GM21528 (cell line): ENCODE measurements around the gene ANKRD10.
"Not testable (repeated sequence)": the region's sequence is repeated elsewhere in the genome, so short reads cannot be mapped to it uniquely, and the experiment has no call there.

Experiments used
- ATAC-seq: cut with Tn5 transposase; IDR thresholded peaks from one replicate; pipeline ENCODE4 v1.9.1; 2021; ENCODE audit warnings: mild to moderate bottlenecking, moderate library complexity; ENCODE audit not compliant: unreplicated experiment, low FRiP score

The ANKRD10 gene

DNA sequence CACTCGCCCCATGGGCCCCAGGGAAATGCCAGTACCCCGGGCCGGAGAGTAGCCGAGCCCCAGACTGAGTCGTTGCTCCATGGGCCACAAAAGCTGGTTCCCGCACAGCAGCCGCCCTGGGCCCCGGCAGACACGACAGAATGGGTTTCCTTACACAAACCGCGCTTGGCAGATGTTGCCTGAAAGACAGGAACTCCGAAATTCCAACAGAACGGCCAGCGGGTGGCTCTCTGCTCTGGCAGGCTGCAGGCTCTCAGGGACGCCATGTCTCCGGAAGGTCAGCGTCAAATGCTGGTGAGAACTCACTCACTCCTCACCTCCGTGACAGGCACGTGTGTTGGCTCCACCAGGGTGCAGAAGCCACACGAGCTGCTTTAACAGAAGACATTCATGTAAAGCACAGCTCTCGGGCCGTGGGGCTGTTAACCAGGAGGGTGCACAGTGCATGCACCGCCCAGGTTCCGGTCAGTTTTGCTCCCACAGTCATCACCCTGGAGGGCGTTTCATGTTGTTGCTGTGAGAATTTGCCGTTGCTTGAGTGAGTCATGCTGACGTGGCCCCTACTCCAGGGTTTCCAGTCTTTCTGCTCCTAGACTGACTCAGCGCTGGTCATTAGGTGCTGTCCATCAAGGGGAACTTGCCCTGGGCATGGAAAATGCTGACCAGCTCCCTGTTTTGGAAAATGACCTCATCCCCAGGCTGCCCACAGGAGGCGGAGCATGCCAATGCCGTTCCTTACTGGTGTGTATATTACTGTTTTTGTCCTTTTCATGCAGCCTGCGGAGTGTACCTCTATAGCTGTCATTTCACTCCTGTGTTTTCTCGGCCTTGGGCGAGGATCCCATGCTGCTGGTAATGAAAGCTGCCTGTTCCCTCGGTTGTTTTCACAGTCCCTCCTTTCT lies 44.8 kb downstream of the ANKRD10 start:
- ATAC-seq: no peak

- no peak for ATAC-seq
Observed at GRCh38 chr13:110869231-110869804, 45.6 kb downstream of the ANKRD10 start.

- ATAC-seq: no peak
Observed at GRCh38 chr13:110868720-110869119, 46.1 kb downstream of the ANKRD10 start.

- no peak for ATAC-seq
Observed at GRCh38 chr13:110867380-110867779, 47.5 kb downstream of the ANKRD10 start.

- ATAC-seq: no peak
Observed at GRCh38 chr13:110866491-110867170, 48.2 kb downstream of the ANKRD10 start.

- no peak for ATAC-seq
Observed at GRCh38 chr13:110863685-110864084, 51.2 kb downstream of the ANKRD10 start.

- ATAC-seq: no peak
Observed at GRCh38 chr13:110860983-110861382, 53.9 kb downstream of the ANKRD10 start.

DNA sequence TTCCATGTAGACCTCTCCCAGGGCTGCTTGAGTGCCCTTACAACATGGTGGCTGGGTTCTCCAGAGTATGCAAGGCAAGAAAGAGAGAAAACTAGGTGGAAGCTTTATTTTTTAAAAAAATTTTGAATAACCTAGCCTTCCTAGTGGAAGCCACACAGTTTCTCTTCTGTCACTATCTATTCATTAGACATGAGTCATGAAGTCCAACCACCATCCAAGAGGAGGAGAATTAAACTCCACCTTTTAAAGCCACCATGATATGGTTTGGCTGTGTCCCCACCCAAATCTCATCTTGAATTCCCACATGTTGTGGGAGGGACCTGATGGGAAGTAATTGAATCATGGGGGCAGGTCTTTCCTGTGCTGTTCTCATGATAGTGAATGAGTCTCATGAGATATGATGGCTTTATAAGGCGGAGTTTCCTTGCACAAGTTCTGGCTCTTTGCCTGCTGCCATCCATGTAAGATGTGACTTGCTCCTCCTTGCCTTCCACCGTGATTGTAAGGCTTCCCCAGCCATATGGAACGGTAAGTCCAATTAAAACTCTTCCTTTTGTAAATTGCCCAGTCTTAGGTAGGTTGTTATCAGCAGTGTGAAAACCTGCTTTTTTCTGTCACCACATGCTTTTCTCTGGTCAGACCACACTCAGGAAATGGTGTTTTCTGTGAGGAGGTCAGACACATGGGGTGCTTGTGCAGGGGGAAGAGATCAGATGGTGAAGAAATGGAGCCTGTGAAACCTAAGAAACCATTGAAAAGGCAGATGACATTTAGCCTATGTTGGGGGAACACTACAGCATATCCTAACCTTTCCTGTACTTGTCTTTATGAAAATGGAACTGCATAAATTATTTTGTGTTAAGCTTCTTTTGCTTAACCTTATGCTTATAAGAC lies 57.7 kb downstream of the ANKRD10 start:
- ATAC-seq: no peak

DNA sequence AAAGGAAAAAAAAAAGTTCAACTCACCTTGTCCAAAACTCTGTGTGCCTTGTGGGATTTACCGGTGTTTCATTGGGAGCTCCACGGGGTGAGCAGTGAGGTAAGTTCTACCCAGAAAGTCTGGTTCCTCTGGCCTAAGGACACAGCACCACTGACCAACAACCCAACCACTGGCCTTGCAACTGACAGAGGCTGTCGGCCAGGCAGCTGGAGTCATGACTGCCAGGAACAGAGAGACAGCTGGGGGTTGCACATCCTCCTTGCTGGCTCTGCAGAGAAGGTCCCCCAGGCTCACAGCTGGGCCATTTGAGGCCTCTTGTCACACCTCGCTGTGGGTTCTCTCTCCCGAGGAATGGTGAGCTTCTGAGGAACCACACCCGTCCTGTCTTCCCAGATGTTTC lies 59.5 kb downstream of the ANKRD10 start:
- ATAC-seq: no peak

GRCh38 chr13:110854866-110855265 lies 60.0 kb downstream of the ANKRD10 start:
- no peak for ATAC-seq

- ATAC-seq: no peak
Observed at GRCh38 chr13:110853235-110853721, 61.6 kb downstream of the ANKRD10 start.

DNA sequence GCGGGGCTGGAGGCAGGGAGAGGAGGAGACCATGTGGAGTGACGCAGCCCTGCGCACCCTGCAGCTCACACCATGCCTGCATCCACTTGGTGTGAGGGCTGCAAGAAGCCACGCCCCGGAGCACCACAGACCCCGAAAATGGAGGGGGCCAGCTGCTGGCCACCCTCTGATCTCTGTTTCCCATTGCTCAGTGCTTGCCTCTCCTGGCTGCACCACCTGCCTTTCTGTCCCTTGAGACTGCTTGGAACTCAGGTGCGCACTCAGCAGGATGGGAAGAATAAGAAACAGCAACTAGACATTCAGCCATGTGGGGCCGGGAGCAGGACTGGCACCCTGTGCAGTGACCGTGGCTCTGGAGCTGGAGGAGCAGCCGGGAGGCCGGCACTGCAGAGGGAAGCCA lies 64.0 kb downstream of the ANKRD10 start:
- ATAC-seq: no peak

DNA sequence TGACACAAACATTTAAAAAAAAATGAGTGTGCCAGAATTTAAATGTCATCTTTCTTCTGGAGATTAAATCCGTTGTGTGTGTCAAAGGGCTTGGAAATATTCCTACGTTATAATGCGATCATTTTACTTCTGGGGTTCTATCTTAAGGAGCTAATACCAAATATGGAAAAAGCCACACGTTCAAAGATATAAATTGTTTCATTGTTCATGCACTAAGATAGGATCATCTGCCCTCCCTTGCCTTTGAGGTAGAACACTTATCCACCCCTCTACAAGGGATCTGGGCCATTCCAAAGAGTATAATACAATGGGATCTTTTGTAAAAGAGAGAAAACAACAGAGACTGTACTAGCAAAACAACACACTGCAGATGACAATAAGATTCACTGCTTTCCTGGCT lies 64.9 kb downstream of the ANKRD10 start:
- no peak for ATAC-seq

DNA sequence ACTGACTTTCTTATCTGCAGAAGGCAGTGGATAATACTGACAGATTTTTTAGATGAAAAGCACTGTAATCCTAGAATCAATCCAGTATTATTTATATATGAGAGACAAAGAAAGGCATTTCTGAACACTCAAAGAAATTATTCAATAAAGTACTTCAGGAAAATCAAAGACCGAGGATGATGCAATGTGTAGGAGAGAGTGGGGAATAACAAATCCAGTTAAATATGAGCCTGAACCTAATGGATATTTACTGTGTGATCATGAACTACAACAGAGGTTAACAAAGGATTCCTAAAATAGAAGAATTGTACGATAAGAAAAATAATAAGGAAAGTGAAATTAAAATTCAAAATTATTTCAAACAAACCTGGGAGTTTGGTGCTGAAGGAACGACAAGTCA lies 69.3 kb downstream of the ANKRD10 start:
- ATAC-seq: no peak

DNA sequence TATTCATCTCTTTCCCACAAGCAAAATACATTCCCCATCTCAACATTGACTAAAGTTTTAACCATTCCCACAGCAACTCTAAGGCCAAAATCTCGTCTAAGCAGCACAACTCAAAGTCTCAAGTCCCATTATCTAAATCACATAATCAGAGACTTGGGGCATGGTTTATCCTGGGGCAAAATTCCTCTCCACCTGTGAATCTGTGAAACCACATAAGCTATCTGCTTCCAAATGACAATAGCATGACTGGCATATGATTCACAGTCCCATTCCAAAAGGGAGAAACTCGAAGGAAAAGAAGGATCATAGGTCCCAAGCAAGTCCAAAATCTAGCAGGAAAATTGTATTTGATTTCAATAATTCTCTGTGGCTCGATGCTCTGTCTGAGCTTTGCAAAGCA lies 73.0 kb downstream of the ANKRD10 start:
- no peak for ATAC-seq

- no peak for ATAC-seq
Observed at GRCh38 chr13:110841406-110841805, 73.5 kb downstream of the ANKRD10 start.

GRCh38 chr13:110838867-110839538 lies 75.9 kb downstream of the ANKRD10 start:
- no peak for ATAC-seq

GRCh38 chr13:110838116-110838515 lies 76.8 kb downstream of the ANKRD10 start:
- ATAC-seq: no peak

GRCh38 chr13:110837397-110838061 lies 77.3 kb downstream of the ANKRD10 start:
- ATAC-seq: not testable (repeated sequence)
